Heart left ventricle (tissue), 16 donors: ENCODE data around the gene AP5M1. TPM values are rescaled to one million over a fixed set of nuclear protein-coding genes. Genes with fewer than 3 reads are reported as not detected.

Source experiments
- ATAC-seq, 4 donors: fragments of 200-7000 bp; cut with Tn5 transposase; one replicate each; pipeline ENCODE4 v1.9.1; 2020 to 2022; ENCODE audit warnings: moderate library complexity in 4 of 4, mild to moderate bottlenecking in 3 of 4, moderate number of reproducible peaks in 1 of 4
- DNase-seq, 5 donors: peaks; one replicate each; pipeline ENCODE4 v3.0.0-alpha.2; 2020
- H3K27ac ChIP-seq, 12 donors: fragments of 200-600 bp; sonication (generic) in 4 of 12; one replicate each; pipeline versions ENCODE4 v1.5.0 to v1.8.0; 2016 to 2022; ENCODE audit warnings: mild to moderate bottlenecking in 2 of 12
- H3K27me3 ChIP-seq, 9 donors: fragments of 200-600 bp; sonication (generic) in 2 of 9; one replicate each; pipeline versions ENCODE4 v1.5.1 to v1.8.0; 2016 to 2022; ENCODE audit warnings: mild to moderate bottlenecking in 3 of 9
- H3K36me3 ChIP-seq, 9 donors: fragments of 200-600 bp; sonication (generic) in 2 of 9; one replicate each; pipeline versions ENCODE4 v1.5.0 to v1.8.0; 2018 to 2022; ENCODE audit warnings: mild to moderate bottlenecking in 2 of 9
- H3K4me1 ChIP-seq, 12 donors: fragments of 200-600 bp; sonication (generic) in 4 of 12; one replicate each; pipeline versions ENCODE4 v1.5.0 to v1.8.0; 2016 to 2022; ENCODE audit warnings: mild to moderate bottlenecking in 3 of 12
- H3K4me3 ChIP-seq, 12 donors: fragments of 200-600 bp; sonication (generic) in 4 of 12; one replicate each; pipeline versions ENCODE4 v1.5.0 to v1.8.0; 2017 to 2022; ENCODE audit warnings: mild to moderate bottlenecking in 9 of 12, moderate library complexity in 4 of 12
- H3K9me3 ChIP-seq, 12 donors: fragments of 200-600 bp; sonication (generic) in 4 of 12; one replicate each; pipeline versions ENCODE4 v1.5.0 to v1.8.0; 2016 to 2022; ENCODE audit warnings: mild to moderate bottlenecking in 1 of 12
- CTCF ChIP-seq, 12 donors: fragments of 200-600 bp; sonication (generic) in 4 of 12; IDR thresholded peaks; one replicate each; pipeline versions ENCODE4 v1.5.0 to v1.8.0; 2018 to 2022; ENCODE audit warnings: antibody characterized with exemption in 12 of 12, mild to moderate bottlenecking in 5 of 12
- POLR2A ChIP-seq, 2 donors: fragments of 450-650 bp; IDR thresholded peaks; one replicate each; pipeline ENCODE4 v1.6.1; 2017; ENCODE audit warnings: antibody characterized with exemption in 2 of 2, mild to moderate bottlenecking in 2 of 2, moderate library complexity in 2 of 2
- WGBS, 4 donors: extraction: QIAGEN DNeasy Blood & Tissue Kit in 2 of 4; methylation state at CpG; one replicate each; pipeline versions ENCODE4 v1.1.5 to v1.1.7; 2013 to 2018; 5-methylcytosine and 5-hydroxymethylcytosine counted together
- intact Hi-C, 10 donors: fragments of 100-400 bp; cut with DNase I; formaldehyde crosslinking; loops; one replicate each; pipeline versions ENCODE4 v1.11.1 to v1.14.2; 2022
- polyA plus RNA-seq, 2 donors: library from polyadenylated mRNA; stranded (reverse); fragments of 200-250 nt; gene quantifications; one replicate each; pipeline ENCODE4 v1.2.3, GENCODE V29; 2013
- total RNA-seq, 9 donors: library from RNA; depleted of rRNA in 2 of 9; stranded (reverse); fragments of >200 nt in 2 of 9; fragmentation: NEBNext Ultra II Directional in 3 of 9; extraction: Animal tissue kit (Norgen Biotek cat#: 25700) in 3 of 9; gene quantifications; one replicate each; pipeline versions ENCODE4 v1.1.0 to v1.2.4, GENCODE V29; 2016 to 2023
- donor health status: ischemic (EF 13 %, LVEDD 7.1; RV severe dilation, severe dysfunction).
- donor health status: healthy with polysubstance abuse.
- donor health status: DM: no; HTN: yes; CAD: no.
- donor health status: DM: no; HTN: no; CAD: no.
- donor health status: ischemic (EF 25% LVEDD 6.9; RV normal size, moderate dysfunction).
- donor health status: ischemic (EF 25% LVEDD 5.7; RV mildly dilated, moderate dysfunction).
- donor health status: healthy.
- donor health status: DM: yes; HTN: yes; CAD: no.
- donor health status: ischemic (EF 35%, LVEDD 5.7; RV mildly dilated, moderate dysfunction).
- donor health status: nonischemic (EF 11% LVEDD 7.7; RV severe dilation, severe dysfunction).
- donor health status: DM: yes; HTN: yes; CAD: no.
- donor health status: PGD.
- donor health status: ischemic (EF 29% LVEDD 5.4; RV normal size, mild dysfunction).
- donor health status: nonischemic (EF 23%, LVEDD 6.1; RV moderate dilation, normal function).

AP5M1 gene
- total and polyA plus RNA-seq, 11 donors, result 5.8 to 58.1 (median 39.7) TPM

- H3K9me3 ChIP-seq, result peaks cover 0 to 6% (median 0%) of the 10 kb centered on the region in 12 donors
- no peak overlapping the region for H3K27ac ChIP-seq
- H3K4me3 ChIP-seq, result no peak overlapping the region
- TF ChIP-seq POLR2A (IDR thresholded peaks at IDR 0.05) (no peak), CTCF (IDR thresholded peaks at IDR 0.05) (no peak)
- no peak for ATAC-seq
- intact Hi-C loops, result loop anchor here in 1 of 10 donors (10.0 kb wide), 1 partner anchor 133 kb away; the partner anchor contains the start of gene NAA30
- H3K27me3 ChIP-seq, result no peaks in the 10 kb centered on the region
- no peak for DNase-seq
- H3K36me3 ChIP-seq, result no peaks in the 10 kb centered on the region
- H3K4me1 ChIP-seq, result peaks cover 0 to 23% (median 13%) of the 10 kb centered on the region in 12 donors
Observed at GRCh38 chr14:57261604-57262003, 7.2 kb upstream of the AP5M1 start.

- no peak for DNase-seq
- intact Hi-C loops, result loop anchor here in 1 of 10 donors (10.0 kb wide), 1 partner anchor 133 kb away; the partner anchor contains the start of gene NAA30
- Histone ChIP-seq H3K4me3 (no peak overlapping the region), H3K27me3 (no peaks in the 10 kb centered on the region), H3K36me3 (no peaks in the 10 kb centered on the region), H3K27ac (no peak overlapping the region), H3K9me3 (peaks cover 0 to 6% (median 0%) of the 10 kb centered on the region in 12 donors), H3K4me1 (peaks cover 0 to 28% (median 18%) of the 10 kb centered on the region in 12 donors)
- TF ChIP-seq CTCF (IDR thresholded peaks at IDR 0.05) (no peak), POLR2A (IDR thresholded peaks at IDR 0.05) (no peak)
- no peak for ATAC-seq
Observed at GRCh38 chr14:57262117-57262516, 6.7 kb upstream of the AP5M1 start.

GRCh38 chr14:57266065-57266464 is 2.7 kb upstream of the AP5M1 start:
- no peaks in the 10 kb centered on the region for H3K36me3 ChIP-seq

GRCh38 chr14:57273236-57273635 is 4.5 kb downstream of the AP5M1 start:
- Histone ChIP-seq H3K27ac (no peak overlapping the region), H3K27me3 (no peaks in the 10 kb centered on the region), H3K9me3 (no peaks in the 10 kb centered on the region), H3K36me3 (peaks cover 0 to 43% (median 30%) of the 10 kb centered on the region in 9 donors), H3K4me1 (peaks cover 0 to 34% (median 22%) of the 10 kb centered on the region in 12 donors), H3K4me3 (no peak overlapping the region)
- TF ChIP-seq POLR2A (IDR thresholded peaks at IDR 0.05) (no peak), CTCF (IDR thresholded peaks at IDR 0.05) (no peak)
- DNase-seq (no peak), ATAC-seq (no peak)
- 90 to 98% (median 94%) methylated on average over 1 of the region's 1 CpG for WGBS, 4 donors
- intact Hi-C loops, result no loop called here

More at GRCh38 chr14:57266065-57266464, 2.7 kb upstream of the AP5M1 start:
- Histone ChIP-seq H3K4me3 (peak overlapping the region in 3 of 12 donors; percentile 1 to 13 (median 5)), H3K4me1 (peaks cover 0 to 51% (median 39%) of the 10 kb centered on the region in 12 donors), H3K27me3 (no peaks in the 10 kb centered on the region), H3K27ac (peak overlapping the region in 5 of 12 donors; percentile 0 to 97 (median 22)), H3K9me3 (no peaks in the 10 kb centered on the region)
- ATAC-seq (no peak), DNase-seq (no peak)
- intact Hi-C loops, result loop anchor here in 1 of 10 donors (10.0 kb wide), 1 partner anchor 129 kb away; the partner anchor contains the start of gene NAA30
- WGBS, 4 donors, result 28 to 50% (median 37%) methylated on average over 2 of the region's 2 CpGs
- TF ChIP-seq CTCF (IDR thresholded peaks at IDR 0.05) (no peak), POLR2A (IDR thresholded peaks at IDR 0.05) (no peak)
